Esophagus muscularis mucosa (tissue), 4 donors: Measurements from ENCODE around the gene GNB3. TPM values are rescaled to one million over a fixed set of nuclear protein-coding genes. Genes with fewer than 3 reads are reported as not detected.

ENCODE experiments used
- DNase-seq: peaks from one replicate; pipeline ENCODE4 v3.0.0-alpha.2; 2017; ENCODE audit errors: extremely low spot score
- H3K27ac ChIP-seq, 4 donors: fragments of 200-600 bp; sonication (generic); replicated peaks in 1 of 4; 1 replicate in 3 of 4; 2 replicates in 1 of 4; pipeline ENCODE4 v1.5.1; 2016 to 2019; ENCODE audit warnings: mild to moderate bottlenecking in 1 of 4
- H3K27me3 ChIP-seq, 4 donors: fragments of 200-600 bp; sonication (generic); one replicate each; pipeline versions ENCODE4 v1.5.1 to v1.6.0; 2016 to 2019
- H3K36me3 ChIP-seq, 4 donors: fragments of 200-600 bp; sonication (generic); one replicate each; pipeline ENCODE4 v1.5.1; 2016 to 2019
- H3K4me1 ChIP-seq, 4 donors: fragments of 200-600 bp; sonication (generic); one replicate each; pipeline ENCODE4 v1.5.1; 2016 to 2019
- H3K4me3 ChIP-seq, 4 donors: fragments of 200-600 bp; sonication (generic); 1 replicate in 2 of 4; 2 replicates in 2 of 4; pipeline ENCODE4 v1.5.1; 2016 to 2019; ENCODE audit warnings: mild to moderate bottlenecking in 4 of 4, moderate library complexity in 1 of 4
- H3K9me3 ChIP-seq, 4 donors: fragments of 200-600 bp; sonication (generic); 1 replicate in 3 of 4; 2 replicates in 1 of 4; pipeline ENCODE4 v1.5.1; 2016 to 2019
- POLR2A ChIP-seq: fragments of 450-650 bp; IDR thresholded peaks from one replicate; pipeline ENCODE4 v1.6.1; 2017; ENCODE audit warnings: antibody characterized with exemption, moderate library complexity, mild to moderate bottlenecking, low read depth
- WGBS: methylation state at CpG from one replicate; pipeline ENCODE4 v1.1.5; 2018; 5-methylcytosine and 5-hydroxymethylcytosine counted together
- intact Hi-C: fragments of 100-400 bp; cut with DNase I; formaldehyde crosslinking; loops from one replicate; pipeline ENCODE4 v1.15.1; 2023
- total RNA-seq, 4 donors: library from RNA; depleted of rRNA; stranded (reverse); fragments of >200 nt; gene quantifications; one replicate each; pipeline versions ENCODE4 v1.1.0 to v1.2.1, GENCODE V29; 2016
- TF ChIP-seq, protein P1 (sequence below), 3 experiments: fragments of 200-600 bp in 2 of 3; fragments of 450-650 bp in 1 of 3; sonication (generic) in 2 of 3; IDR thresholded peaks; one replicate each; pipeline ENCODE4 v1.5.1; 2017 to 2019; ENCODE audit warnings: antibody characterized with exemption in 3 of 3, mild to moderate bottlenecking in 2 of 3, moderate library complexity in 1 of 3

Gene GNB3
- total RNA-seq, 4 donors from 2014 or later: 0.39 to 1.7 (median 0.46) TPM

DNA sequence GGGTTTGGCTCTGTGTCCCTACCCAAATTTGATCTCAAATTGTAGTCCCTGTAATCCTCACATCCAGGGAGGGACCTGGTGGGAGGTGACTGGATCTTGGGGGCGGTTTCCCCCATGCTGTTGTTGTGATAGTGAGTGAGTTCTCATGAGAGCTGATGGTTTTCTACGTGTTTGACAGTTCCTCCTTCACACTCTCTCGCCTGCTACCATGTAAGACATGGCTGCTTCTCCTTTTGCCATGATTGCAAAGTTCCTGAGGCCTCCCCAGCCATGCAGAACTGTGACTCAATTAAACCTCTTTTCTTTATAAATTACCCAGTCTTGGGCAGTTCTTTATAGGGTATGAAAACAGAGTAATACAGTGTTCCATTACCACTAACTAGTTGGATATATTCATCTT lies 53.6 kb downstream of the GNB3 start:
- H3K36me3 ChIP-seq: no peaks in the 10 kb centered on the region
- no peaks in the 10 kb centered on the region for H3K9me3 ChIP-seq
- 74% methylated on average over 3 of the region's 3 CpGs for WGBS
- intact Hi-C loops: no loop called here
- H3K27me3 ChIP-seq: no peaks in the 10 kb centered on the region
- H3K4me3 ChIP-seq: no peak overlapping the region
- DNase-seq: no peak
- no peak overlapping the region for H3K27ac ChIP-seq
- peaks cover 0 to 22% (median 16%) of the 10 kb centered on the region in 4 donors for H3K4me1 ChIP-seq
- no peak for TF ChIP-seq POLR2A
- TF ChIP-seq, protein P1, sequence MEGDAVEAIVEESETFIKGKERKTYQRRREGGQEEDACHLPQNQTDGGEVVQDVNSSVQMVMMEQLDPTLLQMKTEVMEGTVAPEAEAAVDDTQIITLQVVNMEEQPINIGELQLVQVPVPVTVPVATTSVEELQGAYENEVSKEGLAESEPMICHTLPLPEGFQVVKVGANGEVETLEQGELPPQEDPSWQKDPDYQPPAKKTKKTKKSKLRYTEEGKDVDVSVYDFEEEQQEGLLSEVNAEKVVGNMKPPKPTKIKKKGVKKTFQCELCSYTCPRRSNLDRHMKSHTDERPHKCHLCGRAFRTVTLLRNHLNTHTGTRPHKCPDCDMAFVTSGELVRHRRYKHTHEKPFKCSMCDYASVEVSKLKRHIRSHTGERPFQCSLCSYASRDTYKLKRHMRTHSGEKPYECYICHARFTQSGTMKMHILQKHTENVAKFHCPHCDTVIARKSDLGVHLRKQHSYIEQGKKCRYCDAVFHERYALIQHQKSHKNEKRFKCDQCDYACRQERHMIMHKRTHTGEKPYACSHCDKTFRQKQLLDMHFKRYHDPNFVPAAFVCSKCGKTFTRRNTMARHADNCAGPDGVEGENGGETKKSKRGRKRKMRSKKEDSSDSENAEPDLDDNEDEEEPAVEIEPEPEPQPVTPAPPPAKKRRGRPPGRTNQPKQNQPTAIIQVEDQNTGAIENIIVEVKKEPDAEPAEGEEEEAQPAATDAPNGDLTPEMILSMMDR (IDR thresholded peaks at IDR 0.05): no peak

Other genes starting within 250 kb of the GNB3 start
- 100 to 1,000 TPM; 189 to 226 (median 218) TPM for gene CHD4, start 233.5 kb upstream of the GNB3 start, total RNA-seq
- gene LPAR5, start 205.0 kb upstream of the GNB3 start, total RNA-seq: 1 to 10 TPM; 1.7 to 2.5 (median 1.8) TPM
- gene ACRBP, start 193.5 kb upstream of the GNB3 start, total RNA-seq: 1 to 10 TPM in 3 of 4 donors, under 1 TPM in 1; 0.97 to 6.2 (median 2.6) TPM
- gene ING4, start 177.8 kb upstream of the GNB3 start, total RNA-seq: 10 to 100 TPM; 45.1 to 58.3 (median 49.9) TPM
- 10 to 100 TPM; 32.8 to 55.4 (median 41.0) TPM for gene ZNF384, start 151.6 kb upstream of the GNB3 start, total RNA-seq
- gene PIANP, start 140.1 kb upstream of the GNB3 start, total RNA-seq: 1 to 10 TPM in 1 of 4 donors, under 1 TPM in 3; 0.42 to 1.8 (median 0.60) TPM
- gene COPS7A, start 116.9 kb upstream of the GNB3 start, total RNA-seq: 10 to 100 TPM; 51.9 to 71.8 (median 63.0) TPM
- 100 to 1,000 TPM; 169 to 247 (median 214) TPM for gene MLF2, start 87.8 kb upstream of the GNB3 start, total RNA-seq
- 100 to 1,000 TPM; 256 to 419 (median 338) TPM for gene PTMS, start 74.6 kb upstream of the GNB3 start, total RNA-seq
- 1 to 10 TPM; 1.7 to 4.0 (median 2.9) TPM for gene LAG3, start 68.4 kb upstream of the GNB3 start, total RNA-seq
- 10 to 100 TPM in 2 of 4 donors, 1 to 10 TPM in 2; 6.6 to 16.2 (median 10.1) TPM for gene CD4, start 51.4 kb upstream of the GNB3 start, total RNA-seq
- gene GPR162, start 19.1 kb upstream of the GNB3 start, total RNA-seq: 10 to 100 TPM in 2 of 4 donors, 1 to 10 TPM in 2; 3.7 to 12.1 (median 10.0) TPM
- 10 to 100 TPM; 16.4 to 30.7 (median 26.8) TPM for gene P3H3, start 12.5 kb upstream of the GNB3 start, total RNA-seq
- 1 to 10 TPM; 1.2 to 2.9 (median 1.5) TPM for gene CDCA3, start 10.4 kb downstream of the GNB3 start, total RNA-seq
- gene USP5, start 11.2 kb downstream of the GNB3 start, total RNA-seq: 10 to 100 TPM; 49.8 to 68.7 (median 58.4) TPM
- 100 to 1,000 TPM; 288 to 372 (median 355) TPM for gene TPI1, start 26.6 kb downstream of the GNB3 start, total RNA-seq
- gene SPSB2, start 32.4 kb downstream of the GNB3 start, total RNA-seq: 10 to 100 TPM in 2 of 4 donors, 1 to 10 TPM in 2; 4.2 to 10.8 (median 8.5) TPM
- 10 to 100 TPM in 2 of 4 donors, 1 to 10 TPM in 2; 8.3 to 12.9 (median 11.0) TPM for gene LRRC23, start 63.9 kb downstream of the GNB3 start, total RNA-seq
- gene ENO2, start 73.7 kb downstream of the GNB3 start, total RNA-seq: 10 to 100 TPM; 28.7 to 49.7 (median 40.0) TPM
- 100 to 1,000 TPM in 2 of 4 donors, 10 to 100 TPM in 2; 72.2 to 163 (median 92.4) TPM for gene ATN1, start 87.0 kb downstream of the GNB3 start, total RNA-seq
- gene RNU7-1, start 102.9 kb downstream of the GNB3 start, total RNA-seq: not detected
- gene C12orf57, start 103.1 kb downstream of the GNB3 start, total RNA-seq: 100 to 1,000 TPM; 307 to 437 (median 325) TPM
- gene PTPN6, start 110.4 kb downstream of the GNB3 start, total RNA-seq: 10 to 100 TPM in 3 of 4 donors, 1 to 10 TPM in 1; 9.1 to 16.9 (median 13.3) TPM
- gene PHB2, start 129.7 kb downstream of the GNB3 start, total RNA-seq: 100 to 1,000 TPM; 194 to 265 (median 233) TPM
- gene EMG1, start 130.0 kb downstream of the GNB3 start, total RNA-seq: 10 to 100 TPM; 20.8 to 35.1 (median 26.3) TPM
- gene LPCAT3, start 177.6 kb downstream of the GNB3 start, total RNA-seq: 10 to 100 TPM; 21.6 to 33.3 (median 26.2) TPM
- gene C1S, start 219.8 kb downstream of the GNB3 start, total RNA-seq: 100 to 1,000 TPM; 454 to 549 (median 512) TPM